ES-I3 (cell line): ENCODE results near the gene ITPR3.

Experiments used
- H3K36me3 ChIP-seq: 2 replicates; pipeline ENCODE4 v1.6.1; 2013; ENCODE audit warnings: mild to moderate bottlenecking, low read length, control low read depth, moderate library complexity; ENCODE audit not compliant: insufficient read depth
- H3K4me1 ChIP-seq: 2 replicates; pipeline ENCODE4 v1.6.1; 2013; ENCODE audit warnings: mild to moderate bottlenecking, control low read depth, low read length; ENCODE audit not compliant: insufficient read depth
- H3K9ac ChIP-seq: 2 replicates; pipeline ENCODE4 v1.6.1; 2013; ENCODE audit warnings: low read depth, mild to moderate bottlenecking, low read length, moderate library complexity
- H3K9me3 ChIP-seq: 2 replicates; pipeline ENCODE4 v1.6.1; 2013; ENCODE audit warnings: mild to moderate bottlenecking, low read length, moderate library complexity; ENCODE audit not compliant: control insufficient read depth, insufficient read depth

The ITPR3 gene

DNA sequence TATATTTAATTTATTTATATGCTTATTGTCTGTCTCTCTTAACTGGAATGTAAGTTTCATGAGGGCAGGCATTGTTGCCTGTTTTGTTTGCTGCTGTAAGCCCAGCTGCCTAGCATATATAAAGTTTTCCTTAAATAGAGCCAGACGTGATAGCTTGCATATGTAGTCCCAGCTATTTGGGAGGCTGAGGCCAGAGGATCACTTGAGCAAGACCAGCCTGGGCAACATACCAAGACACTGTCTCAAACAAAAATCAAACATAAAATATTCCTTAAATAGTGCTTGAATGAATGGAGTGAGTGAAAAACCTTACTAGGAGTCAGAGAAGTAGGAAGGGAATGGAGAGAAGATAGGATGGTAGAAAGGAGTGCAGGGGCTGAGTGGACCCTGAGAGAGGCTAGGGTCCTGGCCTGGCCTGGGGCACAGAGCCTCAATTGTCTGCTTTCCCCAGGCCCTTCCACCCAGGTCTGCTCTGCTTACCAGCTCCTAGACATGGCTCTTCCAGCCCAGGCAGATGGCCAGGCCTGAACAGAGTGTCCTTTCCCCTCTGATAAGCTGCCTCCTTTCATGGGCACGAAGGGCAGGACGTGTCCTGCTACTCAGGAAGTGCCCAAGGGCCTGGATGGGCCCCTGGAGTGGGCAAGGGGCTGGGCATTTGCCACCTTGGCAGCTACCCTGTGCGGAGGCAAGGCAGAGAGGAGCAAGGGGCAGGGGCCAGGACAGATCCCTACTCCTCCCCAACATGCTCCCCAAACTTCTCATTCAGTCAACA, 23.4 kb upstream of the ITPR3 start:
- Histone ChIP-seq H3K9me3 (no peaks in the 10 kb centered on the region), H3K9ac (no peak overlapping the region), H3K36me3 (no peaks in the 10 kb centered on the region), H3K4me1 (peaks cover 8% of the 10 kb centered on the region)

DNA sequence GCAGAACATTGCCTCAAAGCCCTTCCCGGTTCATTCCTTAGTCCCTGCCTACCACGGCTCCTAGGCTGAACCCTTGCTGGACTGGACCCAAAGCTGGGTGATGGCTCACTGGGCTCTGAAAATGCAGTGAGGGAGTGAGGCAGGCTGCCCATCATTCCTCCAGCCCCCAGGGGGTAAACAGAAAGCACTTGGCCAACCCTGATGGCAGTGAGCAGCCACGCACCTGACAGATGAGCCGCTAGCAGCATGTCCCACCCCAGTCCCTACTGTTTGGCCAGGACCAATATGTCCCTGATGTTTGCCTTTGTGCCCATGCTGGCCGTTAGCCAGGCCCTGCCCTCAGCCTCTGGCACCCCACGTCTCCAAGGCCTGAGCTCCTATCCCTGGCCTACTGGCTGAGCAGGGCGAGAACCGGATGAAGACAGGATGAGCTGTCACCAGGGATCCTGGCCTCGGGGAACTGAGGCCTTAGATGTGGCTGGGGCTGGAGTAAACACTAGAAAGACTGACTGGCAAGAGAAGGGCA, 21.6 kb upstream of the ITPR3 start:
- H3K4me1 ChIP-seq, result peaks cover 8% of the 10 kb centered on the region
- no peaks in the 10 kb centered on the region for H3K36me3 ChIP-seq
- no peak overlapping the region for H3K9ac ChIP-seq
- no peaks in the 10 kb centered on the region for H3K9me3 ChIP-seq

DNA sequence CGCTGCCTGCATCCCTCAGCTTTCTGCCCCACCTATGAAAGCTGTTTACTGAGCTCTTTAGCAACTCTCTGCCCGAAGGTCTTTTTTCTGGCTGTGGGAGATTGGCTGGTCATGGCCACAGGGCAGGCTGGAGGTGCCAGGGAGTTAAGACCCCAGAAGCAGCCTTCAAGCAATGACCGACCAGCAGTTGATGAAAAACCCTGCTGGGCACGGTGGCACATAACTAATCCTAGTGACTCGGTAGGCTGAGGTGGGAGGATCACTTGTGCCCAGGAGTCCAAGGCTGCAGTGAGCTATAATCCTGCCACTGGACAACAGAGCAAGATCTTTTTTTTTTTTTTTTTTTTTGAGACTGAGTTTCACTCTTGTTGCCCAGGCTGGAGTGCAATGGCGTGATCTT, 20.4 kb upstream of the ITPR3 start:
- Histone ChIP-seq H3K9me3 (peaks cover 3% of the 10 kb centered on the region; the same call in 1 of the 2 replicates), H3K4me1 (peaks cover 4% of the 10 kb centered on the region; the same call in 1 of the 2 replicates), H3K36me3 (no peaks in the 10 kb centered on the region), H3K9ac (no peak overlapping the region)

- peaks cover 8% of the 10 kb centered on the region; the same call in 1 of the 2 replicates for H3K4me1 ChIP-seq
- no peaks in the 10 kb centered on the region for H3K36me3 ChIP-seq
- H3K9me3 ChIP-seq, result peaks cover 3% of the 10 kb centered on the region; the same call in 1 of the 2 replicates
- no peak overlapping the region for H3K9ac ChIP-seq
These were observed 18.9 kb upstream of the ITPR3 start for GRCh38 chr6:33602180-33602579.

GRCh38 chr6:33604941-33605854, 15.9 kb upstream of the ITPR3 start:
- no peaks in the 10 kb centered on the region for H3K36me3 ChIP-seq
- H3K4me1 ChIP-seq, result peaks cover 28% of the 10 kb centered on the region
- no peak overlapping the region for H3K9ac ChIP-seq

GRCh38 chr6:33606642-33607041, 14.5 kb upstream of the ITPR3 start:
- H3K9me3 ChIP-seq, result peaks cover 3% of the 10 kb centered on the region; the same call in 1 of the 2 replicates
- H3K36me3 ChIP-seq, result no peaks in the 10 kb centered on the region
- H3K9ac ChIP-seq, result no peak overlapping the region
- peaks cover 42% of the 10 kb centered on the region for H3K4me1 ChIP-seq

More at GRCh38 chr6:33604941-33605854, 15.9 kb upstream of the ITPR3 start:
- H3K9me3 ChIP-seq, result peaks cover 3% of the 10 kb centered on the region; the same call in 1 of the 2 replicates

DNA sequence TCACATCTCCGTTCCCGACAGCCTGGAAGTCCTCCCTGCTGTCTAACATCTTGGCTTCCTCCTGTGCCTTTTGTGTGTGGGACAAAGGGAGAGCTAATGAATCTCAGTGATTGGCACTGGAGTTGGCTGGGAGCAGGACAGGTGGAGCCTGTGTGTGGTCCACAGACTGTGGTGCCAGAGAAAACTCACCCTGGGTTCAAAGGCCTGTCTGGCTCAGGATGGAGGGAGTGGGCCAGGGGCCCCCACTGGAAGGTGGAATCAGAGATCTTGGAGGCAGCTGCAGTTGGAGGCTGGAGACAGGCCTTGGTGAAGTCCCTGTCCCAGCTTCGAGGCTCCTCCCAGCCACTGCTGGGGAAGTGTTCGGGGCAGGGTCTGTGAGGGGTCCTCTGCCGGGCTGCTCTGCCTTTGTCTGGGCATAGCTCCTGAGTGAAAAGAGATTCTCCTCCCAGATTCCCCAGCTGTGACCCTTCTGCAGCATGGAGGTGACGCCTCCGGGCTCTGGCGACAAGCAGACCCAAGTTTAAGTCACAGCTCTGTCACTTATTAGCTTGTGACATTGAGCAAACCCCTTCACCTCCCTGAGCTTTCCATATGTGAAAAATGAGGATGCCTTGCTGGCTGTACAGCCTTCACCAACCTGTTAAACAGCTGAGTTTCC, 13.9 kb upstream of the ITPR3 start:
- Histone ChIP-seq H3K9ac (no peak overlapping the region), H3K9me3 (peaks cover 3% of the 10 kb centered on the region; the same call in 1 of the 2 replicates), H3K4me1 (peaks cover 43% of the 10 kb centered on the region), H3K36me3 (no peaks in the 10 kb centered on the region)

GRCh38 chr6:33607784-33608161, 13.3 kb upstream of the ITPR3 start:
- H3K36me3 ChIP-seq, result no peaks in the 10 kb centered on the region
- peaks cover 43% of the 10 kb centered on the region for H3K4me1 ChIP-seq
- H3K9me3 ChIP-seq, result peaks cover 3% of the 10 kb centered on the region; the same call in 1 of the 2 replicates
- no peak overlapping the region for H3K9ac ChIP-seq

- peaks cover 49% of the 10 kb centered on the region for H3K4me1 ChIP-seq
- no peak overlapping the region for H3K9ac ChIP-seq
These were observed 12.1 kb upstream of the ITPR3 start for GRCh38 chr6:33609019-33609418.

DNA sequence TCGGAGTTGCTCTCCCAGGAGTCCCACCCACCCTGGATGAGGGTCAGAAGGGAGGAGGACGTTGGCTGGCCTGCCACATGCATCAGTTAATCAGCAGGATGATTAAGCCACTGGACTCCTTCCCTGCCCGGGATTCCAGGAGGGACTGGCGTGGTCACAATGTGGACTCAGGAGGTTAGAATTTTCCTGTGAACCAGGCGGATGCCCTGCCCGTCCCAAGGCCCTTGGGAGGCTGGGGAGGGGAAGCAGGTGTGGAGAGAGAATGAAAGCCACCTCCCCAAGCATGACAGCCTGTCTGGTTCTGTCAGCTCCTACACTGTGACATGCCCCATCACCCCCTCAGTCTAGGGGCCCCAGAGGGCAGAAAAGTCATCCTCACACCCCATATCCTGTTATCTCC, 11.6 kb upstream of the ITPR3 start:
- no peak overlapping the region for H3K9ac ChIP-seq
- H3K36me3 ChIP-seq, result no peaks in the 10 kb centered on the region
- H3K4me1 ChIP-seq, result peaks cover 50% of the 10 kb centered on the region
- H3K9me3 ChIP-seq, result peaks cover 3% of the 10 kb centered on the region; the same call in 1 of the 2 replicates

More at GRCh38 chr6:33609019-33609418, 12.1 kb upstream of the ITPR3 start:
- Histone ChIP-seq H3K36me3 (no peaks in the 10 kb centered on the region), H3K9me3 (peaks cover 3% of the 10 kb centered on the region; the same call in 1 of the 2 replicates)

- Histone ChIP-seq H3K9me3 (peaks cover under 1% of the 10 kb centered on the region; the same call in 1 of the 2 replicates), H3K9ac (no peak overlapping the region), H3K36me3 (no peaks in the 10 kb centered on the region), H3K4me1 (peaks cover 50% of the 10 kb centered on the region)
These were observed 11.1 kb upstream of the ITPR3 start for GRCh38 chr6:33610067-33610466.

- peaks cover 50% of the 10 kb centered on the region for H3K4me1 ChIP-seq
- H3K9me3 ChIP-seq, result no peaks in the 10 kb centered on the region
- H3K36me3 ChIP-seq, result no peaks in the 10 kb centered on the region
- H3K9ac ChIP-seq, result no peak overlapping the region; the same call in 1 of the 2 replicates
These were observed 10.1 kb upstream of the ITPR3 start for GRCh38 chr6:33610779-33611732.

DNA sequence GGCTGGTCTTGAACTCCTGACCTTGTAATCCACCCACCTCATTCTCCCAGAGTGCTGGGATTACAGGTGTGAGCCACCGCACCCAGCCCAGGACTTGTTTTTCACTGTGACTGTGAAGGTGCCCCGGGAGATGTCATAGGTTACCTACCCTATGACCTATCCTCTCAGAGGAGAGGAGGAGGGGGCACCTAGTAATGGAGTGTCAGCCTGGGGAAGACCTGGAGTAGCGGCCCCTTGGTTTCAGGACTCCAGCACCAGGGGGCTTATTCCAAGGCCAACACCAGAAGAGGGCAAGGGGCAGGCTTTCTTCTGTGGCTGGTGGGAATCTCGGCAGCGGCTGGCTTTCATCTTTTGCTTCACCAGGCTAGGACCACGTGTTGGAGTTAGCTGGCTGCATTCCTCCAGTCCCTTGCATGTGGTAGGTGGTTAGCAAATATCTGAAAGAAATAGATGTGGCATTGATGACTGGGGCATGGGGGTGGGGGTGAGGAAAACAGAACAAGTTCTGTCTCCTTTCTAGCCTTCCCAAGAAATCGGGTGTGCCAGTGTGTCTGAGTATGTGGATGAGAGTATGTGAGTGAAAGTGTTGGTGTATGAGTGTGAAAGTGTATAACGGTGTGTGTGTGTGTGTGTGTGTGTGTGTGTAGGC, 7.9 kb upstream of the ITPR3 start:
- H3K9me3 ChIP-seq, result no peaks in the 10 kb centered on the region
- H3K36me3 ChIP-seq, result no peaks in the 10 kb centered on the region
- no peak overlapping the region for H3K9ac ChIP-seq
- peaks cover 41% of the 10 kb centered on the region for H3K4me1 ChIP-seq
